GM18951 (cell line): ENCODE data around the gene CPNE6.

Experiments used
- POLR2A ChIP-seq: IDR thresholded peaks from 4 replicates; pipeline ENCODE4 v1.6.1; 2011; ENCODE audit warnings: mild to moderate bottlenecking; ENCODE audit not compliant: insufficient read length, insufficient read depth; ENCODE audit errors: extremely low read depth
- in situ Hi-C: fragments of 300-500 bp; cut with MboI; formaldehyde crosslinking; loops from one replicate; pipeline ENCODE4 v1.12.0; 2022; ENCODE audit warnings: low sequenced_read_pairs, mixed read lengths, inconsistent platforms; ENCODE audit not compliant: unreplicated experiment

The CPNE6 gene

DNA sequence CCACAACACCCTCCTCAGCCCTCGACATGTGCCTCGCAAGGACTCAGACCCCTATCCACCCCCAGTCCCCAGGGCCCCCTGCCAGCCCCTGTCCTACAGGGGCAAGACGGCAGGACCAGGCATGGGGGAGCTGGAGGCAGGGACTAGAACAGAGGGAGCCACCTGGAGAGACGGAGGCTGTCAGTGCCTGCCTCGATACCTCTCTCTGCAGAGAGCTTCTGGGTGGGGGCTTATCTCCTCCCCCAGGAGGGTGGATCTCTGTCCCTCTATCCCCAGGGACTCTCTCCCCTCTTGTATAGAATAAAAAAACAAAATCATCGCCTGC, 2.0 kb upstream of the CPNE6 start:
- in situ Hi-C loops: no loop called here

DNA sequence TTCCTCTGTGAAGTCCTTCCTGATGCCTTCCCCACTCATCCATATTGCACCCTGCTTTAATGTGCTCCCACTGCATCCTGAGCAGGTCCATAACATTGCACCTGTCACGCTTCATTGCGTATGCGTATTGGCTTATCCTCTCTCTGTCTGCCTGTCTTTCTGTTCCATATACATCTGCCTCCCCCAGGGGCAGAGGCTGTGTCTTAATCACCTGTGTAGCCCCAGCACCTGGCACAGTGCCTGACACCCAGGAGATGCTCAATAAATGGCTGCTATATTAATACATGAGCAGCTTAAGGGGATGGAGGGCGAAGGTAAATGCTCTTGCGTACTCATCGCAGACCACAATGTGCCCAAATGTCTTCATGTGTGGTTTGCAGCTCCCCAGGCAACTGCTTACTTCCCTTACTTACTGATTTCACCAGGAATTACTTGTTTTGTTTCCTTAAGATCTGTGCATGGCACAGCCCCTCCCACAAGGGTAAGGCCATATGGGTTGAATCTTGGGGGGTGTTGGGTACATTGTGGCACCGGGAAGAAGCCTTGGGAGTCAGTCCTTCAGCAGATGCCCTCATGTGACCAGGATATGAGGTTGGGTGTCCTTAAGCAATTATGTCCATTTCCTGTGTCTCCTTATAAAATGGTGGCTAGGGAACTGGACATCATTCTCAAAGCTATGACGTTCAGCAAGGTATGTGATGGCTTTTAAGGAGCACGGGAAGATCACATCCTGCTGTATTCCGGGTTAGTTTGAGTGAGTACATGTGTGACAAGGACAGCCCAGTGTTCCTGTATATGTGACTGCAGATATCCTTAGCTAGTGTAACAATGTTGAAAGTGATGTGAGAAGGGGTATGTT, 848 bp upstream of the CPNE6 start:
- in situ Hi-C loops: no loop called here
- no peak for TF ChIP-seq POLR2A

More for the DNA sequence above, 2.0 kb upstream of the CPNE6 start:
- no peak for TF ChIP-seq POLR2A

DNA sequence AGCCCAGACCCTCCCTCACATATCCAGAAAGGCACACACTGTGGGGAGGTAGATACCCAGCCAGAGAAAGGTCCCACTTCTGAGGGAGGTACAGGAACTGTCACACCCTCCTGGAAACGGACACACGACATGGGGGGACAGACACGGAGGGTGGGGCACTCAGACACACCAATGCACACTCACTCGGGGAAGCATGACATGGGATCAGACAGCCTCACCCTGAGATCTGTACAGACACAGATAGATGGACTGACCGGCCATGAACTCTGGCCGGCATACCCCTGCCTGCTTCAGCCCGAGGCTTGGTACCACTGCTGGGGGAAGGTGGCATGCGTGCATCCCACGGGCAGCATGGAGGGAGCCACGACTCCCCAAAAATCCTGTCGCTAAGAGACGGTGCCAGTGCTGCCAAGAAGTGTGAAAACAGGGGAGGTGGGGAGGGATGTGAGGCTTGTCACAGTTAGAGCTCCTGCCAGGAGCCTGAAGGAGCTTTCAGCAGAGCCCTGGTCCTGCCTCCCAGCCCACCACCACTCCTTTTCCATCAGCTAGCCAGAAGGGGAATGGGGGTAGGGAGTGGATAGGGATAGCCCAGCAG, 571 bp downstream of the CPNE6 start:
- in situ Hi-C loops: no loop called here
- no peak for TF ChIP-seq POLR2A

DNA sequence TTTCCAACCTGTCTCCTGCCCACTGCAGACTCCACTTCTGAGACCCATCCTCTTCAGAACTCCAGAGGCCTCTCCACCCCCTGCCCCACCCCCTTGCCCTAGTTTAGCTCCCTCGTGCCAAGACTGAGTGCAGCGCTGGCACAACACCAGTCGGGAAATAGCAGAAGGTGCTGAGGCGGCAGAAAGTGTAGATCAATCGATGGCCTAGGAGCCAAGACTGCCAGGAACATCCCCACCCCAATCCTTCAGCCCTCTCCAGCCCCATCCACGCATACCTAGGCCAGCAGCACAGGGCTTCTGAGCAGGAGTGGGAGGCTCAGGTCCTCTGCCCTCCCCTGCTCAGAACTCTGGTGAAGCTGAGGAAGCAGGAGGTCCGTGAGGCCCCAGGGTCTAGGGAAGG, 1.1 kb downstream of the CPNE6 start:
- in situ Hi-C loops: no loop called here
- TF ChIP-seq POLR2A: no peak

DNA sequence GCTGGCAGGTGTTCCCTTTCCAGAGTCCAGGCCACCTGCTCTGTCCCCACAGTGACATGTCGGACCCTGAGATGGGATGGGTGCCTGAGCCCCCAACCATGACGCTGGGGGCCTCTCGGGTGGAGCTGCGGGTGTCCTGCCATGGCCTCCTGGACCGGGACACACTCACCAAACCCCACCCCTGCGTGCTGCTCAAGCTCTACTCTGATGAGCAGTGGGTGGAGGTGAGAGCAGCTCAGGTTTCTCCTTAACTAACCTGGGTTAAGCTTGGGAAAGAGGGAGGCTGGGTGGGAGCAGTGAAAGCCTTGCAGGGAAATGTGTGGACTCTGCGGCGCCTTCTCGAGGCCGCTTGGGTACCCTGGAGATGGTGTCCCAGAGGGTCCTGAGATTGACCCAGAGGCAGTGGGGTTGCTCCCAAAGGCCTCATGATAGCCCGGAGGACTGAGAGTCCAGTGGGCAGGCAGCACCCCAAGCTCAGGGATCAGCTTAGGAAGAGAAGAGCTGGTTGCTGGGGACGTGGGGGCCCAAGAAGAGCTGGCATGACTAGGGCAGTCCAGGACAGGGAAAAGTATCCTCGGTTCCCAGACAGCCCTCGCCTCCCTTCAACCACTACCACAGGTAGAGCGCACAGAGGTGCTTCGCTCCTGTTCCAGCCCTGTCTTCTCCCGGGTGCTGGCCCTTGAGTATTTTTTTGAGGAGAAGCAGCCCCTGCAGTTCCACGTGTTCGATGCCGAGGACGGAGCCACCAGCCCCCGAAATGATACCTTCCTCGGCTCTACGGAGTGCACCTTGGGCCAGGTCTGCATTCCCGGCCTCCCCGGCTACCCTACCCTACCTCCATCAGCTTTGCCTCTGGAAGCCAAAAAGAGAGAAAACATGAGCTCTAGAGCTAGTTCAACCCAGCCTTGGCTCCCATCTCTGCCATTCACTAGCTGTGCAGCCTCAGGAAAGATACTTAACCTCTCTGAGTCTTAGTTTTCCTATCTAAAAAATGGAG, 1.8 kb downstream of the CPNE6 start:
- TF ChIP-seq POLR2A: no peak
- in situ Hi-C loops: no loop called here

DNA sequence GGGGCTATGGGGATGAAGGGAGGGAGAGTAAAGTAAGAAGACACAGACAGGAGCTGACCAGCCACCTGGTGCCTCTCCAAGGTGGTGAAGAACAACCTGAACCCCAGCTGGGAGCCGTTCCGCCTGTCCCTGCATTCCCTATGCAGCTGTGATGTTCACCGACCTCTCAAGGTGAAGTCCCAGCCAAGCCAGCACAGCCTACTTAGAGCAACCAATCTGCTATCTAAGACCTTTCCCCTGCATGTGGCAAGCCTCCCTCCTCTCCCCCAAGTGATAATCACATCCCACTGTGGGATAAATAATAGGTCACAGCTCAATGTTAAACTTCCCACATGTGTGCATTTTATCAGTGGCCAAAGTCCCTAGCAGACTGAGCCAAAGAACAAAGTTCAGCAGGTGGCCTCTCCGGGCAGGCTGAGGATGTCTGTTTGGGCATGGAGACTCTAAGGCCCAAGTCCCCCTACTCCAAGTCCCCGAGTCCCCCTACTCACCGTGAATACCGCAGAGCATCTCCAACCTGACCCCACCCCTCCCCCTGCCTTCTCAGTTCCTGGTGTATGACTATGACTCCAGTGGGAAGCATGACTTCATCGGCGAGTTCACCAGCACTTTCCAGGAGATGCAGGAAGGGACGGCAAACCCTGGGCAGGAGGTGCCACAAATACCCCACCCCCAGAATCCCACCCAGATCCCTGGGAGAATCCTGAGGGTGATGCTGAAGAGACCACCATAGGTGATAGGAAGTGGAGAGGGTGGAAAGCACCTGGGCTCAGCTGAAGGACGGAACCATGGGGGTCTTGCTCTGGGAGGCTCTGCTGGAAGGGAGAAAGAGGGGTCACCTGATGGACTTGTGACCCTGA, 3.5 kb downstream of the CPNE6 start:
- no peak for TF ChIP-seq POLR2A
- in situ Hi-C loops: loop anchor here (25.0 kb wide), 1 partner anchor 88 kb away; the partner anchor contains the start of gene DHRS4L2

DNA sequence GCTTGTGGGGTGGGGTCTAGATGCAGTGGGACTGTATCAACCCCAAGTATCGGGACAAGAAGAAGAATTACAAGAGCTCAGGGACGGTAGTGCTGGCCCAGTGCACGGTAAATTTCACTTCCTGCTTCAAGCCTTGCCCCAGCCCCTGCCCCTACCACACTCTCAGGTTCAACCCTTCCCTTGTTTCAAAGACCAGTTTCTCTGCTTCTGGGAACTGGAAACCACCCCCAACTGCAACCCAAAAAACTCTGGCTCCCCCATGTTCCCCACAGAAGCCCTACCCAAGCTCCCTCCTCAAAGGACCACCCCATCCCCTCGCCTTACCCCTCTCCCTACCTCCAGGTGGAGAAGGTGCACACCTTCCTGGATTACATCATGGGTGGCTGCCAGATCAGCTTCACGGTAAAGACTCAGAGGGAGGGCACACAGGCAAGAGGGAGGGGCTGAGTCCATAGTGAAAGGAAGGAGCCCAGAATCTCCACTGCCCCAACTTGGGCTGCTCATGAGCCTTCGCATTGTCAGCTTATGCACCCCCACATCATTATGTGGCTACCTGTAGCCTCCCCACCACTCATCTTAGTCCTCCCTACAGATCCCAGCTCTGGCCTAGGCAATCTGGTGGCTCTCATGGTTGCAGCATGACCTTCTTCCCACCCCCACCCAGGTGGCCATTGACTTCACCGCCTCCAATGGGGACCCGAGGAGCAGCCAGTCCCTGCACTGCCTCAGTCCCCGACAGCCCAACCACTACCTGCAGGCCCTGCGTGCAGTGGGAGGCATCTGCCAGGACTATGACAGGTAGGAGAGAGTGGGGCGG, 4.3 kb downstream of the CPNE6 start:
- no peak for TF ChIP-seq POLR2A
- in situ Hi-C loops: loop anchor here (25.0 kb wide), 1 partner anchor 88 kb away; the partner anchor contains the start of gene DHRS4L2

DNA sequence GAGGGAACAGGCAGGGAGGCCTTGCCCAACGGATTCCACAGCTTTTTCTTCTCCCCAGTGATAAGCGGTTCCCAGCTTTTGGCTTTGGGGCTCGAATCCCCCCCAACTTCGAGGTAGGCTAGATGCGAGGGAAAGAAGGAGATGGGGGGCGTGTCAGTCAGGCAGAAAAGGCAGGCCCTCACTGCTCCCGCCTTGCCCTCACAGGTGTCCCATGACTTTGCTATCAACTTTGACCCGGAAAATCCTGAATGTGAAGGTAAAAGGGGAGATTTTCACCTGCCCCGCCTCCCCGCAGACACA, 4.9 kb downstream of the CPNE6 start:
- no peak for TF ChIP-seq POLR2A
- in situ Hi-C loops: loop anchor here (25.0 kb wide), 1 partner anchor 89 kb away; the partner anchor contains the start of gene DHRS4L2

DNA sequence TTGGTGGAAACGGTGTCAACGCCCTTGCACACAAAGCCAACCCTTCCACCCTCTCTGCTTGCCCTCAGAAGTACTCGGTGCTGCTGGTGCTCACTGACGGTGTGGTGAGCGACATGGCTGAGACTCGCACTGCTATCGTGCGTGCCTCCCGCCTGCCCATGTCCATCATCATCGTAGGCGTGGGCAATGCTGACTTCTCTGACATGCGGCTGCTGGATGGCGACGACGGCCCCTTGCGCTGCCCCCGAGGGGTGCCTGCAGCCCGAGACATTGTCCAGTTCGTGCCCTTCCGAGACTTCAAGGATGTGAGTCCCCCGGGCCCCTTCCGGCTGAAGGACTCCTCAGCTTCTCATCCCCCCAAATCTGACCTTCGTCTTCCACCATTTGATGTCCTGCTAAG, 5.7 kb downstream of the CPNE6 start:
- in situ Hi-C loops: loop anchor here (25.0 kb wide), 1 partner anchor 90 kb away; the partner anchor contains the start of gene DHRS4L2
- TF ChIP-seq POLR2A: no peak

DNA sequence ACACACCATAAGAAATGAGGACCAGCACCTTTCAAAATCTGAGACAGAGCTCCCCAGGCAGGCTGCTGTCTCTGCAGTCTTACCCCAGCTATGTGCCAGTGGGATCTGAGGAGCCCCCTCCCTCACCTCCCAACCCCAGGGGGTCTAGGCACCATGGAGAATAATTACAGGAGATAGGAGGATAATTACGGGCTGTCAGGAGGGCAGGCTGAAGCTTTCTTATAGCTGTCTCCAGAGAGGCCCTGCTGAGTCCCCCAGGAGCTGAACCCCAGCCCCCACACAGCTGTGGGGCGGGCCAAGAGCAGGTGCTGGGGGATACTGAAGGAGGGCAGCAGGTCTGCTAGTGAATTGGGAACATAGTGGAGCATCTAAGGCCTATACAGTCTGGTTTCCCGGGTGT, 6.8 kb downstream of the CPNE6 start:
- TF ChIP-seq POLR2A: no peak
- in situ Hi-C loops: loop anchor here (25.0 kb wide), 1 partner anchor 91 kb away; the partner anchor contains the start of gene DHRS4L2

DNA sequence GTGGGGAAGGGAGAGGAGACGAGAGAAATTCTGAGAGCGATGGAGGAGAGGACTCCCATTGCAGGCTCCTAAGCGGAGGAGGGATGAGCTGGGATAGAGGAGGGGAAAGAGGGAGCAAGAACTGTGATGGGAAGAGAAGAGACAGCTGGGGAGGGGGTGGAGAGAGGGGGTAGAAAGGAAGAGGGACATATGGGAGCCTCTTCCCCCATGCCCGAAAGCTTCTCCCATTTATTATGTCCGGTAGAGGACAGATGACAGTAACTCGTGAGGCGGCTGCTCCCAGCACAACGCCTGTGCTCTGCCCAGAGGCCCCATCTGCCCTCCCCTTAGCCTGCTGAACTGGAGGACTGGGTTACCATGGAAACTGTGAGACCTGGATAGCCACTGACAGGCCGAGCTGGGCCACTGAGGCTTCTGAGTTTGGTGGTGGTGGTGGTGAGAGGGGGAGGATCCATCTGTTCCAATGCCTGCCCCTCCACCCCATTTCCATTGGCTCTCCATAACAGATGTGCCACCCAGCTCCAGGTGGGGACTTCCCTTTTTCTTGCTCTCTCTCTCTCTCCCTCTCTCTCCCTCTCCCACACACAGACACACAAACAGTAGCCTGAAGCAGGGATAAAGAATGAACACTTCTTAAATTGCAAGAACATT, 8.3 kb downstream of the CPNE6 start:
- in situ Hi-C loops: loop anchor here (25.0 kb wide), 1 partner anchor 92 kb away; the partner anchor contains the start of gene DHRS4L2
- TF ChIP-seq POLR2A: no peak
